ENCODE data around the gene ZNF197. TPM values are rescaled to one million over a fixed set of nuclear protein-coding genes. Genes with fewer than 3 reads are reported as not detected.

The ZNF197 gene
- 21.6 and 22.9 TPM in 2 replicates for total RNA-seq

GRCh38 chr3:44624749-44625480, at the start of gene ZNF197:
Gene ZNF197, plus strand, starts transcription at chr3:44625036. Its CDS starts 4,119 bp downstream, at chr3:44629155.

GRCh38 chr3:44584646-44585501, 40.0 kb upstream of the ZNF197 start, which contains the start of gene ZNF660:
Gene ZNF660, plus strand, starts transcription at chr3:44584964. Its CDS starts 9,230 bp downstream, at chr3:44594194.

GRCh38 chr3:44648564-44649229, 23.9 kb downstream of the ZNF197 start, which contains the start of gene ZNF35:
Gene ZNF35, plus strand, starts transcription at chr3:44648732. Its CDS starts 2,336 bp downstream, at chr3:44651068.

Other genes with a start within 250 kb of the ZNF197 start
- 9.8 and 10.2 TPM in 2 replicates for gene ZNF445, start 147.4 kb upstream of the ZNF197 start, total RNA-seq
- 6.1 and 9.0 TPM in 2 replicates for gene ZKSCAN7, start 69.8 kb upstream of the ZNF197 start, total RNA-seq
- gene ZNF660, start 40.1 kb upstream of the ZNF197 start, total RNA-seq, result 3.2 and 6.1 TPM in 2 replicates
- gene ZNF35, start 23.7 kb downstream of the ZNF197 start, total RNA-seq, result 12.4 and 12.7 TPM in 2 replicates
- 5.0 and 8.2 TPM in 2 replicates for gene ZNF502, start 87.6 kb downstream of the ZNF197 start, total RNA-seq
- 6.9 and 9.5 TPM in 2 replicates for gene ZNF501, start 104.6 kb downstream of the ZNF197 start, total RNA-seq
- gene KIAA1143, start 136.6 kb downstream of the ZNF197 start, total RNA-seq, result 36.5 and 38.9 TPM in 2 replicates
- gene KIF15, start 136.8 kb downstream of the ZNF197 start, total RNA-seq, result 4.1 and 8.4 TPM in 2 replicates
- gene TMEM42, start 236.9 kb downstream of the ZNF197 start, total RNA-seq, result 16.1 and 16.7 TPM in 2 replicates
- not detected in 2 replicates for gene TGM4, start 249.6 kb downstream of the ZNF197 start, total RNA-seq

Data from articular chondrocyte of knee joint (primary cell).